ENCODE results near the gene FTH1.

- TF ChIP-seq EP300 (IDR thresholded peaks at IDR 0.05) (no peak), CTCF (IDR thresholded peaks at IDR 0.05) (no peak), POLR2AphosphoS5 (IDR thresholded peaks at IDR 0.05) (no peak), POLR2A (IDR thresholded peaks at IDR 0.05) (no peak)
Observed at GRCh38 chr11:61952882-61953281, 14.6 kb downstream of the FTH1 start.

Data from sigmoid colon (tissue), 4 donors.